CD8-positive, alpha-beta memory T cell (primary cell): ENCODE results near the gene EML3. TPM values are rescaled to one million over a fixed set of nuclear protein-coding genes. Genes with fewer than 3 reads are reported as not detected.

Experiments used
- CTCF ChIA-PET: fragments of 350-600 bp; sonication (Branson Sonifier 250); formaldehyde crosslinking; loops from one replicate; lab custom pipeline; 2021; ENCODE audit warnings: antibody characterized with exemption; lab: Charles Lee
- POLR2A ChIA-PET: fragments of 350-600 bp; sonication (Branson Sonifier 250); formaldehyde crosslinking; loops from one replicate; lab custom pipeline; 2021; ENCODE audit warnings: antibody characterized with exemption; lab: Charles Lee
- DNase-seq, 5 donors: peaks; one replicate each; pipeline versions ENCODE4 v3.0.0 to v3.0.0-alpha.2; 2020 to 2022; ENCODE audit warnings: mixed read lengths in 1 of 5
- H3K27ac ChIP-seq: one replicate; pipeline ENCODE4 v1.7.0; 2013; ENCODE audit warnings: low read depth, mild to moderate bottlenecking, low read length, moderate library complexity
- H3K27me3 ChIP-seq: 2 replicates; pipeline ENCODE4 v1.7.0; 2013; ENCODE audit warnings: low read length, mild to moderate bottlenecking; ENCODE audit not compliant: insufficient read depth, poor library complexity, severe bottlenecking
- H3K36me3 ChIP-seq: 2 replicates; pipeline ENCODE4 v1.7.0; 2013; ENCODE audit warnings: mild to moderate bottlenecking, low read length, moderate library complexity; ENCODE audit not compliant: insufficient read depth
- H3K4me1 ChIP-seq: 2 replicates; pipeline ENCODE4 v1.7.0; 2013; ENCODE audit warnings: mild to moderate bottlenecking, low read length, moderate library complexity; ENCODE audit not compliant: insufficient read depth
- H3K4me3 ChIP-seq: 2 replicates; pipeline ENCODE4 v1.7.0; 2013; ENCODE audit warnings: mild to moderate bottlenecking, low read length
- H3K9me3 ChIP-seq: 2 replicates; pipeline ENCODE4 v1.7.0; 2013; ENCODE audit warnings: mild to moderate bottlenecking, low read length
- H3K27ac Mint-ChIP-seq, 8 donors: one replicate each; pipeline ENCODE4 v1.8.0; 2020 to 2021; ENCODE audit warnings: mixed read lengths in 8 of 8, mild to moderate bottlenecking in 6 of 8, inconsistent platforms in 3 of 8, moderate library complexity in 3 of 8
- H3K27me3 Mint-ChIP-seq, 2 donors: one replicate each; pipeline ENCODE4 v1.8.0; 2020 to 2021; ENCODE audit warnings: mixed read lengths in 2 of 2, mild to moderate bottlenecking in 1 of 2, moderate library complexity in 1 of 2
- H3K36me3 Mint-ChIP-seq, 3 donors: one replicate each; pipeline ENCODE4 v1.8.0; 2020 to 2021; ENCODE audit warnings: mixed read lengths in 3 of 3, inconsistent platforms in 1 of 3, mild to moderate bottlenecking in 1 of 3
- H3K4me1 Mint-ChIP-seq, 3 donors: one replicate each; pipeline ENCODE4 v1.8.0; 2020 to 2021; ENCODE audit warnings: mixed read lengths in 3 of 3, inconsistent platforms in 1 of 3, mild to moderate bottlenecking in 1 of 3
- H3K4me3 Mint-ChIP-seq, 7 donors: one replicate each; pipeline ENCODE4 v1.8.0; 2020 to 2021; ENCODE audit warnings: mixed read lengths in 7 of 7, mild to moderate bottlenecking in 6 of 7, moderate library complexity in 4 of 7, inconsistent platforms in 2 of 7
- H3K9me3 Mint-ChIP-seq, 5 donors: one replicate each; pipeline ENCODE4 v1.8.0; 2020 to 2022; ENCODE audit warnings: mixed read lengths in 5 of 5, mild to moderate bottlenecking in 3 of 5, moderate library complexity in 2 of 5, inconsistent platforms in 1 of 5
- polyA plus RNA-seq: library from polyadenylated mRNA; unstranded; fragments of 300-500 nt; fragmentation: Illumina TruSeq; gene quantifications from one replicate; pipeline ENCODE4 v1.2.3, GENCODE V29; 2021
- total RNA-seq, 2 experiments: library from RNA; stranded (reverse); gene quantifications; one replicate each; pipeline ENCODE4 v1.2.3, GENCODE V29; 2021

Gene EML3
- total and polyA plus RNA-seq, 3 experiments from 2014 or later, result 22.9 to 134 (median 133) TPM

- Histone ChIP-seq H3K27me3 (no peaks in the 10 kb centered on the region), H3K9me3 (no peaks in the 10 kb centered on the region), H3K27ac (peak overlapping the region; percentile 95), H3K36me3 (peaks cover 11% of the 10 kb centered on the region), H3K4me3 (peak overlapping the region; percentile 70), H3K4me1 (peaks cover 98% of the 10 kb centered on the region)
- H3K27me3 Mint-ChIP-seq, result peaks cover 0 to 5% of the 10 kb centered on the region in 2 donors
- DNase-seq, result peak; percentile 55 to 89 (median 84)
- ChIA-PET POLR2A (interaction anchor here (0.6 to 11.9 kb wide), 12 partner anchors 13 to 326 kb away, joined by 3 to 193 read pairs (median 4); partner anchors contain the start of genes AHNAK, EEF1G, MTA2 and SLC3A2), CTCF (interaction anchor here (0.7 to 6.7 kb wide), 8 partner anchors 9 to 160 kb away, joined by 3 to 85 read pairs (median 6); partner anchors contain the start of gene AHNAK)
- H3K36me3 Mint-ChIP-seq, result peaks cover 5 to 19% (median 6%) of the 10 kb centered on the region in 3 donors
- H3K4me3 Mint-ChIP-seq, result peak overlapping the region; percentile 80 to 95 (median 85)
- peaks cover 95 to 100% (median 99%) of the 10 kb centered on the region in 3 donors for H3K4me1 Mint-ChIP-seq
- H3K27ac Mint-ChIP-seq, result peak overlapping the region; percentile 97 to 100 (median 99)
- H3K9me3 Mint-ChIP-seq, result peaks cover 0 to 3% (median 0%) of the 10 kb centered on the region in 5 donors
These were observed 57.0 kb downstream of the EML3 start for GRCh38 chr11:62555464-62556107.

GRCh38 chr11:62554387-62555167, 58.0 kb downstream of the EML3 start:
- DNase-seq, result no peak
- Mint-ChIP-seq H3K36me3 (peaks cover under 1 to 9% (median 5%) of the 10 kb centered on the region in 3 donors), H3K4me3 (peak overlapping the region; percentile 71 to 88 (median 84)), H3K27ac (peak overlapping the region; percentile 97 to 100 (median 99)), H3K27me3 (peaks cover 0 to 3% of the 10 kb centered on the region in 2 donors), H3K4me1 (peaks cover 89 to 99% (median 96%) of the 10 kb centered on the region in 3 donors), H3K9me3 (peaks cover 0 to 3% (median 0%) of the 10 kb centered on the region in 5 donors)
- H3K27me3 ChIP-seq, result no peaks in the 10 kb centered on the region
- no peaks in the 10 kb centered on the region for H3K9me3 ChIP-seq
- H3K4me1 ChIP-seq, result peaks cover 96% of the 10 kb centered on the region
- CTCF ChIA-PET, result interaction anchor here (0.5 to 6.7 kb wide), 7 partner anchors 8 to 130 kb away, joined by 3 to 85 read pairs (median 5); partner anchors contain the start of gene AHNAK
- H3K4me3 ChIP-seq, result no peak overlapping the region
- H3K36me3 ChIP-seq, result peaks cover 6% of the 10 kb centered on the region
- H3K27ac ChIP-seq, result peak overlapping the region; percentile 95
- POLR2A ChIA-PET, result interaction anchor here (0.5 to 11.9 kb wide), 9 partner anchors 12 to 301 kb away, joined by 3 to 193 read pairs (median 7); partner anchors contain the start of genes AHNAK, EEF1G and TUT1

DNA sequence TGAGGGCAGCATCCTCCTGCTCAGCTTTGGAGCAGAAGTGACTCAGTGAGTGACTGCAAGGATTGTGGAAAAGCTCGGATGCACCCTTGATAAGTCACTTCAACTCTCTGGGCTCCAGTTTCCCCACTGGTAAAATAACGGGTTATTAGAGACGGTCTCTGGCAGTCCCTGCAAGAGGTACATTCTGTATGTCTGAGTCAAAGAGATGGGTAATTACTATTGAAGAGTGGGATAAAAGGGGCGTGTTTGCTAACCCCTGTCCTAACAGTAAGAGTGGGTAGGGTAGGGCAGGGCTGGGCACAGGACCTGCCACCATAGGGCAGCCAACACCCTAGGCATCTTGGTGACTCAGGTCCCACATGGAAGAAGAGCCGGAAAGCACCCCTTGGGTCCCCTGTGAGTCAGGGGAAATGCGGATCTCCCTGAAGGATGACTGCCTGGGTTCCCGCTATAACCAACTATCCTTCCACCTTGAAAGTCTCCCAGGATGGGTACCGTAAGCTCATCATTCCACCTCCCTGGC, 58.7 kb downstream of the EML3 start:
- no peak overlapping the region for H3K4me3 ChIP-seq
- Mint-ChIP-seq H3K27ac (peak overlapping the region; percentile 97 to 100 (median 99)), H3K4me3 (peak overlapping the region; percentile 71 to 92 (median 84)), H3K36me3 (peaks cover 0 to 2% (median 0%) of the 10 kb centered on the region in 3 donors), H3K4me1 (peaks cover 83 to 94% (median 89%) of the 10 kb centered on the region in 3 donors), H3K27me3 (peaks cover 0 to 3% of the 10 kb centered on the region in 2 donors), H3K9me3 (peaks cover 0 to 3% (median 0%) of the 10 kb centered on the region in 5 donors)
- CTCF ChIA-PET, result interaction anchor here (1.9 to 6.7 kb wide), 4 partner anchors 10 to 129 kb away, joined by 4 to 85 read pairs (median 30); no protein-coding TSS in a partner anchor
- H3K36me3 ChIP-seq, result no peaks in the 10 kb centered on the region
- peak overlapping the region; percentile 95 for H3K27ac ChIP-seq
- no peaks in the 10 kb centered on the region for H3K27me3 ChIP-seq
- POLR2A ChIA-PET, result interaction anchor here (0.5 to 11.9 kb wide), 8 partner anchors 12 to 328 kb away, joined by 4 to 193 read pairs (median 6); partner anchors contain the start of genes AHNAK, EEF1G and TUT1
- no peaks in the 10 kb centered on the region for H3K9me3 ChIP-seq
- no peak for DNase-seq
- H3K4me1 ChIP-seq, result peaks cover 90% of the 10 kb centered on the region

GRCh38 chr11:62553080-62553838, 59.3 kb downstream of the EML3 start:
- Mint-ChIP-seq H3K36me3 (peaks cover 0 to under 1% (median 0%) of the 10 kb centered on the region in 3 donors), H3K27ac (peak overlapping the region; percentile 96 to 100 (median 99)), H3K4me1 (peaks cover 79 to 93% (median 83%) of the 10 kb centered on the region in 3 donors), H3K4me3 (peak overlapping the region; percentile 69 to 92 (median 80)), H3K9me3 (peaks cover 0 to 3% (median 0%) of the 10 kb centered on the region in 5 donors), H3K27me3 (peaks cover 0 to 3% of the 10 kb centered on the region in 2 donors)
- ChIA-PET CTCF (interaction anchor here (1.3 to 6.7 kb wide), 5 partner anchors 10 to 129 kb away, joined by 3 to 85 read pairs (median 7); no protein-coding TSS in a partner anchor), POLR2A (interaction anchor here (1.0 to 11.9 kb wide), 7 partner anchors 11 to 328 kb away, joined by 3 to 193 read pairs (median 5); partner anchors contain the start of genes AHNAK, EEF1G and TUT1)
- no peaks in the 10 kb centered on the region for H3K9me3 ChIP-seq
- no peaks in the 10 kb centered on the region for H3K36me3 ChIP-seq
- no peaks in the 10 kb centered on the region for H3K27me3 ChIP-seq
- H3K4me1 ChIP-seq, result peaks cover 83% of the 10 kb centered on the region
- H3K27ac ChIP-seq, result peak overlapping the region; percentile 95
- peak in 4 of 5 donors; percentile 47 to 84 (median 60) for DNase-seq
- H3K4me3 ChIP-seq, result peak overlapping the region; percentile 47

DNA sequence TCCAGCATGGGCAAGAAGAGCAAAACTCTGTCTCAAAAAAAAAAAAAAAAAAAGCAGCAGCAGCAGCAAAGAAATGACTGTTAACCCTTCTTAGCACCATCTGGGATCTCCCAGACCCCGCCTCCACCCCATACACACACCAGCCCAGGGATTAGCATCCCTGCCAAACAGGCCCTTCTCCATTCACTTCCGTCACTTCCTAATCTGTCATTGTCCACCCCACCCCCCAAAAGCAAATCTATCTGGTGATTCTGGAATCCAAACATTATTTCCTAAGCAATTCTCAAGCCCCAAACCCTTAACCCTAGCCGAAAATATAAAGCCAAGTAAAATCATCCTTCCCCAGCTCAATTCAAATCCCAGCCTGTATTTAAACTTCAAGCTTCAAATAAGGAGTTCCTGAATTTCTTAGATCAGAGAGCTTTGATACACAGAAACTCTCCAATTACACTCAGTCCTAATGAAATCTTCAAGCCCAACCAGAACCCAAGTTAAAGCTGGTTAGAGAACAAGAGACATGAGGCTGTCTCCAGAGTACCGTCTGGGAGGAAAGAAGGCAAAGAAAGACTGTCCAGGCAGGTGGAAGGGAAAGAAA, 60.0 kb downstream of the EML3 start:
- DNase-seq, result no peak
- H3K36me3 Mint-ChIP-seq, result no peaks in the 10 kb centered on the region

More for the DNA sequence above, 60.0 kb downstream of the EML3 start:
- H3K27ac Mint-ChIP-seq, result peak overlapping the region; percentile 96 to 100 (median 99)
- H3K27me3 Mint-ChIP-seq, result peaks cover 0 to 3% of the 10 kb centered on the region in 2 donors
- Histone ChIP-seq H3K4me1 (peaks cover 76% of the 10 kb centered on the region), H3K36me3 (no peaks in the 10 kb centered on the region), H3K9me3 (no peaks in the 10 kb centered on the region), H3K27me3 (no peaks in the 10 kb centered on the region), H3K27ac (peak overlapping the region; percentile 95), H3K4me3 (peak overlapping the region; percentile 47)
- peaks cover 0 to 3% (median 0%) of the 10 kb centered on the region in 5 donors for H3K9me3 Mint-ChIP-seq
- ChIA-PET POLR2A (interaction anchor here (0.6 to 11.9 kb wide), 11 partner anchors 10 to 329 kb away, joined by 3 to 193 read pairs (median 5); partner anchors contain the start of genes AHNAK, C11orf98, CSKMT and EEF1G), CTCF (interaction anchor here (0.6 to 6.7 kb wide), 8 partner anchors 8 to 201 kb away, joined by 3 to 85 read pairs (median 4); partner anchors contain the start of gene TUT1)
- H3K4me1 Mint-ChIP-seq, result peaks cover 80 to 93% (median 82%) of the 10 kb centered on the region in 3 donors
- H3K4me3 Mint-ChIP-seq, result peak overlapping the region; percentile 69 to 93 (median 84)
